GM12801 (cell line): Measurements from ENCODE around the gene WWOX.

Experiments
- TF ChIP-seq, protein P1 (sequence below): IDR thresholded peaks from one replicate; pipeline ENCODE4 v1.5.1; 2011; ENCODE audit warnings: control low read depth; ENCODE audit not compliant: insufficient read length; ENCODE audit errors: extremely low read depth

The WWOX gene

GRCh38 chr16:78784771-78785170 lies 685.3 kb downstream of the WWOX start:
- TF ChIP-seq, protein P1, sequence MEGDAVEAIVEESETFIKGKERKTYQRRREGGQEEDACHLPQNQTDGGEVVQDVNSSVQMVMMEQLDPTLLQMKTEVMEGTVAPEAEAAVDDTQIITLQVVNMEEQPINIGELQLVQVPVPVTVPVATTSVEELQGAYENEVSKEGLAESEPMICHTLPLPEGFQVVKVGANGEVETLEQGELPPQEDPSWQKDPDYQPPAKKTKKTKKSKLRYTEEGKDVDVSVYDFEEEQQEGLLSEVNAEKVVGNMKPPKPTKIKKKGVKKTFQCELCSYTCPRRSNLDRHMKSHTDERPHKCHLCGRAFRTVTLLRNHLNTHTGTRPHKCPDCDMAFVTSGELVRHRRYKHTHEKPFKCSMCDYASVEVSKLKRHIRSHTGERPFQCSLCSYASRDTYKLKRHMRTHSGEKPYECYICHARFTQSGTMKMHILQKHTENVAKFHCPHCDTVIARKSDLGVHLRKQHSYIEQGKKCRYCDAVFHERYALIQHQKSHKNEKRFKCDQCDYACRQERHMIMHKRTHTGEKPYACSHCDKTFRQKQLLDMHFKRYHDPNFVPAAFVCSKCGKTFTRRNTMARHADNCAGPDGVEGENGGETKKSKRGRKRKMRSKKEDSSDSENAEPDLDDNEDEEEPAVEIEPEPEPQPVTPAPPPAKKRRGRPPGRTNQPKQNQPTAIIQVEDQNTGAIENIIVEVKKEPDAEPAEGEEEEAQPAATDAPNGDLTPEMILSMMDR: no peak

- TF ChIP-seq, protein P1: no peak
These were observed 685.8 kb downstream of the WWOX start for GRCh38 chr16:78785218-78785617.

- TF ChIP-seq, protein P1: no peak
These were observed 687.2 kb downstream of the WWOX start for GRCh38 chr16:78786635-78787034.

DNA sequence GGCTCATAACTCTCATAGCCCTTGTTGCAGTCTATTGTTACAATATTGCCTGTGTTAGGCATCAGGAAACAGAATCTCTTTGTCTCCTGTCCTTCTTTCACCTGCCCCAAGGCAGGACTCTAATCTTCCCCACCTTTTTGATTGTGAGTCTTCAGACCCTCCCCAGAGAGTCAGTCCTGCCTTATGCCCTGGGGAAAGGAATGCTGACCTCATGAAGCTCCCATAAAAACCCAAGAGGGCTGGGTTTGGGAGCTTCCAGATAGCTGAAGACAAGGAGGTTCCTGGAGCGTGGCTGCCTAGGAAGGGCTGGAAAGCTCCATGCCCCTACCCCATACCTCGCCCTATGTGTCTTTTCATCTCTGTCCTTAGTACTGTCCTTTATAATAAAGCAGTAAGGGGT lies 688.8 kb downstream of the WWOX start:
- TF ChIP-seq, protein P1: no peak

GRCh38 chr16:78788696-78789095 lies 689.2 kb downstream of the WWOX start:
- TF ChIP-seq, protein P1: no peak

GRCh38 chr16:78789561-78789960 lies 690.1 kb downstream of the WWOX start:
- TF ChIP-seq, protein P1: no peak

GRCh38 chr16:78791011-78791410 lies 691.6 kb downstream of the WWOX start:
- TF ChIP-seq, protein P1: no peak

DNA sequence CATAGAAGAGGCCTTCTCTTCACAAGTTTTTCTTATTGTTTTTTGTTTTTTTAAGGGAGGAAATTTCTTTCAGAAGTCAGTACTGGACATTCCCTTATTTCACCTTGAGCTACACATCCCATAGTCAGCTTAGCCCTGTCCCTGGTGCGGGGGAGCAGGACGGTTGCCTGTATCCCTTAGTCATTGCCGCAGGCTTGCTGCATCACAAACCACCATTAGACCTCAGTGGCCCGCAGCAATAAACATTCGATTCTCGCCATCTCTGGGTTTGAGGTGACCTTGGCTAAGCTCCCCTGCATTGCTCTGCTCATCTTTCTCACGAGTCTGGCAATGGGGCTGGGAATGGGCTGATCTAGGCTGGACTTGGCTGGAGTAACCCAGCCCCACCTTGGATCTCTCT lies 692.5 kb downstream of the WWOX start:
- TF ChIP-seq, protein P1: no peak
